ENCODE data around the gene ATXN1. TPM values are rescaled to one million over a fixed set of nuclear protein-coding genes. Genes with fewer than 3 reads are reported as not detected.

ATXN1 gene
- total and polyA plus RNA-seq, 2 of the 13 experiments (the other 11 are each of a cell fraction or from before 2014, with no cell fraction given), result 20.7 to 39.5 TPM

GRCh38 chr6:16491666-16492313 is 269.5 kb downstream of the ATXN1 start (continued):
- TF ChIP-seq SALL1 (CRISPR knock-in tag; IDR thresholded peaks at IDR 0.05), result peak; percentile 78
- peak; percentile 22; the same call in 1 of the 2 replicates for TF ChIP-seq NFIC (IDR thresholded peaks at IDR 0.05; ENCODE audit: low read length)
- no peak for TF ChIP-seq ZBTB2 (CRISPR knock-in tag; IDR thresholded peaks at IDR 0.05; ENCODE audit: low read depth)
- no peak for TF ChIP-seq MAFF (IDR thresholded peaks at IDR 0.05; ENCODE audit: low read depth, low read length)
- no peak for TF ChIP-seq ZNF256 (CRISPR knock-in tag; conservative IDR thresholded peaks at IDR 0.05)
- TF ChIP-seq ZNF784 (CRISPR knock-in tag; IDR thresholded peaks at IDR 0.05; ENCODE audit: borderline replicate concordance), result 0 out of 2 replicates have a peak, but pooled peaks have one; percentile 19
- no peak for TF ChIP-seq FOXJ3 (CRISPR knock-in tag; IDR thresholded peaks at IDR 0.05; ENCODE audit: borderline replicate concordance)
- TF ChIP-seq CEBPG (CRISPR knock-in tag; IDR thresholded peaks at IDR 0.05), result peak; percentile 35
- no peak for TF ChIP-seq ZNF709 (CRISPR knock-in tag; IDR thresholded peaks at IDR 0.05)
- TF ChIP-seq TBX2 (CRISPR knock-in tag; IDR thresholded peaks at IDR 0.05; ENCODE audit: borderline replicate concordance), result peak; percentile 93
- no peak for TF ChIP-seq FOXA1 (IDR thresholded peaks at IDR 0.05)
- 0 out of 2 replicates have a peak, but pooled peaks have one; percentile 34 for TF ChIP-seq FOXA1 (CRISPR knock-in tag; IDR thresholded peaks at IDR 0.05)
- peak; percentile 50; the same call in 1 of the 2 replicates for TF ChIP-seq HMG20A (CRISPR knock-in tag; IDR thresholded peaks at IDR 0.05; ENCODE audit: borderline replicate concordance)
- no peak for TF ChIP-seq ZNF407 (CRISPR knock-in tag; IDR thresholded peaks at IDR 0.05; ENCODE audit: not compliant biosample characterization)
- TF ChIP-seq SOX5 (CRISPR knock-in tag; IDR thresholded peaks at IDR 0.05; ENCODE audit: borderline replicate concordance), result peak; percentile 99
- TF ChIP-seq HOXA9 (CRISPR knock-in tag; IDR thresholded peaks at IDR 0.05; ENCODE audit: borderline replicate concordance), result no peak
- no peak for TF ChIP-seq SRSF9 (IDR thresholded peaks at IDR 0.05; ENCODE audit: borderline replicate concordance, insufficient read depth, low read depth, low read length, poor library complexity, severe bottlenecking)
- TF ChIP-seq ZNF275 (CRISPR knock-in tag; IDR thresholded peaks at IDR 0.05; ENCODE audit: borderline replicate concordance), result no peak
- no peak for TF ChIP-seq ERF (CRISPR knock-in tag; IDR thresholded peaks at IDR 0.05)
